ENCODE results near the gene PITX2. TPM values are rescaled to one million over a fixed set of nuclear protein-coding genes. Genes with fewer than 3 reads are reported as not detected.

Gene PITX2
- total RNA-seq, 1 experiment from 2014 or later = 8.3 TPM

- no TSS peak for BruUV-seq (replicated peaks)
- Histone ChIP-seq H3K4me1 (ENCODE audit: control insufficient read depth in 1 of 2, insufficient read depth in 2 of 2, low read length in 2 of 2) (peaks cover 0 to 7% of the 10 kb centered on the region in 2 experiments; a peak in 1 of 4 replicates), H3K36me3 (ENCODE audit: control insufficient read depth in 1 of 2, insufficient read depth in 2 of 2, low read length in 2 of 2) (no peaks in the 10 kb centered on the region), H3K27ac (ENCODE audit: low read depth, low read length) (no peak overlapping the region), H4K20me1 (ENCODE audit: insufficient read depth) (no peaks in the 10 kb centered on the region), H3K27me3 (ENCODE audit: insufficient read depth, low read length) (no peaks in the 10 kb centered on the region), H3K4me3 (replicated peaks in 1 of 2; ENCODE audit: low read depth in 1 of 2, low read length in 2 of 2) (no peak overlapping the region), H2AFZ (ENCODE audit: low read depth, low read length, poor library complexity, severe bottlenecking) (no peak overlapping the region), H3K4me2 (ENCODE audit: low read length) (no peak overlapping the region), H3K9ac (ENCODE audit: low read length) (no peak overlapping the region), H3K9me3 (ENCODE audit: control insufficient read depth in 1 of 2, insufficient read depth in 1 of 2, low read depth in 1 of 2, low read length in 2 of 2) (no peaks in the 10 kb centered on the region), H3K79me2 (ENCODE audit: insufficient read depth, low read length) (no peaks in the 10 kb centered on the region), H3K9me2 (ENCODE audit: insufficient read depth) (no peaks in the 10 kb centered on the region; the same call in 1 of the 2 replicates)
- no peak for ATAC-seq
- TF ChIP-seq MAX (IDR thresholded peaks at IDR 0.05) (no peak), RAD21 (IDR thresholded peaks at IDR 0.05; ENCODE audit: low read depth) (no peak), SIN3A (IDR thresholded peaks at IDR 0.05; ENCODE audit: low read depth) (no peak), EGR1 (IDR thresholded peaks at IDR 0.05; ENCODE audit: low read depth) (no peak), ZBTB33 (IDR thresholded peaks at IDR 0.05; ENCODE audit: extremely low read depth, insufficient replicate concordance, low read length) (no peak), ATF3 (IDR thresholded peaks at IDR 0.05) (no peak), POLR2A (IDR thresholded peaks at IDR 0.05; ENCODE audit: borderline replicate concordance, extremely low read depth, insufficient read depth, insufficient read length) (no peak), POLR2AphosphoS5 (IDR thresholded peaks at IDR 0.05; ENCODE audit: low read depth, low read length) (no peak), CBX3 (IDR thresholded peaks at IDR 0.05; ENCODE audit: low read depth) (no peak), ZNF274 (IDR thresholded peaks at IDR 0.05; ENCODE audit: low read depth, low read length) (no peak), REST (IDR thresholded peaks at IDR 0.05; ENCODE audit: low read depth) (no peak)
- ChIA-PET POLR2A (no interaction called here), RAD21 (ENCODE audit: low non-redundant PET in 1 of 2, low total read pairs in 2 of 2, uncharacterized antibody in 2 of 2, unreplicated experiment in 2 of 2) (no interaction called here), CTCF (no interaction called here)
- DNase-seq (ENCODE audit: low read depth, low spot score) = no peak
- intact Hi-C loops (cut with micrococcal nuclease) = no loop called here
Observed at GRCh38 chr4:110629214-110629754, 6.4 kb upstream of the PITX2 start.

All from HCT116 (cell line).